NCI-H1092 (cell line): Measurements from ENCODE around the gene DNAAF1.
"Not testable (repeated sequence)": the region's sequence is repeated elsewhere in the genome, so short reads cannot be mapped to it uniquely, and the experiment has no call there.

Source experiments
- DNase-seq: peaks from one replicate; lab custom pipeline; 2025; lab: John Stamatoyannopoulos, UW

DNAAF1 gene

GRCh38 chr16:84212154-84212553, 67.0 kb downstream of the DNAAF1 start:
- DNase-seq: no peak

GRCh38 chr16:84212631-84213030, 67.5 kb downstream of the DNAAF1 start:
- DNase-seq: no peak

GRCh38 chr16:84214451-84215066, 69.5 kb downstream of the DNAAF1 start:
- no peak for DNase-seq

- DNase-seq: no peak
These were observed 70.4 kb downstream of the DNAAF1 start for GRCh38 chr16:84215531-84215930.

GRCh38 chr16:84216144-84216543, 71.0 kb downstream of the DNAAF1 start:
- DNase-seq: not testable (repeated sequence)

DNA sequence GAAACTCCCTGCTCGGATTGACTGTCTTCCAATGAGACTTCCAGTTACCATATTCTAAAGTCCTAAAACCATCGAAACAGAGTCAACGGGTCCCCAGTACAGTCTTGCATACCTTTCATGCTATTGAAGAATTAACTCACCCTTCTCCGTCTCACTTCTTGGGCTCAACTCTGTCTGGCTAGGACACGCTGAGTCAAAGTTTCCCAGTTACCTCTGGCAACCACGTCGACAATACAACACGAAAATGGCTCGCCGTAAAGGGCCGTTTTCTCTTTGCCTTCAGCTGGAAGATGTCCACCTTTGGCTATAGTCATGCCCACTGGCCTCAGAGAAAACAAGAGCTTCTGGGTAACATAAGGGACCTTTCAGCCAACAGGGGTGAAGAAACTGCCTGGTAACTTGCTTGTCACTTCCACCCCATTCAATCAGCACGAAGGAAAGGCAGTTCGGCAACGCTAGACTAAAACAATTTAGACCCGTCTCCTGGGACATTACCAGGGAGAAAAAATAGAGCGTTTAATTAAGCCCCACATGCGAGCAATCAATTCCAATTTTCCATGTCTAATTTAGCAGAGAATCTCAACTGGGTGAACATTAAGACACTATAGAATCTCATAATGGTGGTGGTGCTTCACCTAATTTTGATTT, 73.2 kb downstream of the DNAAF1 start:
- DNase-seq: no peak

DNA sequence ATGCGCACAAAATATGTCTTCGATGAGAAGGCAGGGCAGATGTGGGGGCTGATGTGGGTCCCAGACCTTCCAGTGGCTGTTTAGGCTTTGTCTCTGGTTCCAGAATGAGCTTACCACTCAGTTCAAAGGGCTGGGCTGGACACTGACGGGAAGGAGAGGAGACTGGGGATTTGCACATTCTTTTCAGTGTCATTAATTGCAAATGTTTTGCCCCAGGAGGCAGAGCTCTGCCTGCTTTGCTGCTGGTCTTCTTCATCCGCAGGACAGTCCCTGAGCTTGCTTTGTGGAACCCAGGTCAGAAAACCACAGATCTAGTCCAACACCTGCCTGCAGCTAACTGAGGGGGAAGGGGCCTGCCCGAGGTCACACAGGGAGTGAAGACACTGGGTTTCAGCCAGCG, 73.8 kb downstream of the DNAAF1 start:
- DNase-seq: no peak

DNA sequence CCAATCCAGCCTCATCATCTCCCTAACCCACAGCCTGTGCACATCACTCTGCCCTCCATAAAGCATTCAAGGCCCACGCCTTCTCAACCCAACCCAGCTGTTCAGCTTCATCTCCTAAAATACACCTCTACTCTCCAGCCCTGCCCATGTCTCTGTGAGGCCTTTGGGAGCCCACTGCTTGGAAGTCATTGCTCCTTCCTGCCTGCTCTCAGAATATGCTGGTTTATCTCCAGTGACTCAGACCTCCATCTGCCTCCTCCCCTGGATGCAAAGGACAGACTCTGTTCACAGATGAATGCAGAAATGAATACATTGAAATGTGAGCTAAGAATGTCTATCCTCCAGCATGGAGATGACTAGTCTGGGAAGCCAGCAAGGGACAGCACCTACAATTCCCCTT, 75.7 kb downstream of the DNAAF1 start:
- no peak for DNase-seq

DNA sequence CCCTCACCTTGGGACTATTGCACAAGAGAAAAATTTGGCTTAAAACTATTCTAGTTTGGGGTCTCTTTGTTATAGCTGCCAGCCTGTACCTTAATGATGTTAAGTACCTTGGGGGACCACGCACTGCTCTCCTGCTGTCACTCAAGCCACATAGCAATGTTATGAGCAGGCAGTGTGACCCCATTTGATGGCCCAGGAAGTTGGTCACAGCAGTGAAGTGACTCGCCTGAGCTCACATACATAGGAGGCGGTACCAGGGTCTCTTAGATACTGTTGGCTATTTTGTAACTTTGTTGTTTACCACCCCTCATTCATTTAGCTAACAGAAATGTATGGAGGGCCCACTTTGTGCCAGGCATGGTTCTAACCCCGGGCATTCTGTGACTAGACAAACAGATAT, 78.3 kb downstream of the DNAAF1 start:
- DNase-seq: no peak

DNA sequence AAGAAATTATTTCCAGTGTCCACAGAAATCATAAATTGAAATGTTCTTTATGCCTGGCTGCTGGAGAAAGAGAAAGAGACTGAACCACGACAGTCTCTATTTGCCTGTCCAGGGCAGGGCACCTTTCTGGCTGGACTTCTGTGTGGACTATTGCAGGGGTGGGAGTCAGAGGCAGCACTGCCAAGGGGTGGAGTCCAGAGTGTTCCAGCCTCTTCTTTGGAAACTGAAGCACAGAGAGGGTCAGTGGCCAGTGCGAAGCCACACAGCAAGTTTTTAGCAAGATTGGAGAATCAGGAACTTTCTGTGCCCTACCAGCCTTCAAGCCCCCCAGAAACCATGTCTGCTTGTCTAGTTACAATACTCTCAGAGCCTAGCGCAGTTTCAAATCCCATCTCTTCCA, 79.4 kb downstream of the DNAAF1 start:
- DNase-seq: no peak

DNA sequence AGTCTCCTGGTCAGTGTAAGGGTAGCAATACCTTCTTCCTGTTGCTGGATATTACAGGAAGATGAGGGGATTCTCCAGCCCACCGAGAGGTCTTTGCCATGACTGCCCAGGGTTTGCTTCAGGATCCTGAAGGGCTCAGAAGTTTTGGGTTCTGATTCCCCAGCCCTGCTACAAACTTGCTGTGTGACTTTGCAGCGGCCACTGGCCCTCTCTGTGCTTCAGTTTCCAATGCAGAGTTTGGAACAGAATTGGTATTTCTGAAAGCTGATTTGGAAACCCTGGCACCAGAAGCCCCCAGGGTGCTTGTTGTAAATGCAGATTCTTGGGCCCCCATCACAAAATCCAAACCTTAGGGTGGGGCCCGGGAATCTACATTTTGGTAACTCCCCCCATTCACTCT, 80.0 kb downstream of the DNAAF1 start:
- no peak for DNase-seq

DNA sequence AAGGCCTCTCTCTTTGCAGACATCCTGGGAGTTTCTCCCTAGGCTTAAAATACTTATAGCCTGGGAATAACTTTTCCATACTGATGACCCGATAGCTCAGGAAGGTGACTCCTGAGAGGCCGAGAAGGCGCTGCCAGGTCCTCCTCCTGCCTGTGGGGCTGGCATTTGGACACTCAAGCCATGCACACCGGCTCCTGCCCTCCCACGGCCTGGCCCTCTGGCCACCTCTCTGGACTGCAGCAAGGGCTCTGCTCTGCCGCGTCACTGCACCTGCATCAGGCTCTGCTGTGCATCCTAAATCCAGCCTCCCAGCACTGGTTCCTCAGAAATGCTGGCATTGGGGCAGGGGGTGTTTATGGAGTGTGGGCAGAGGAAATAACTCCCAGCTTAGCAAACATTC, 80.5 kb downstream of the DNAAF1 start:
- DNase-seq: no peak

- no peak for DNase-seq
These were observed 80.9 kb downstream of the DNAAF1 start for GRCh38 chr16:84226026-84226425.
